Skin epidermis (tissue), 12 donors: ENCODE measurements around the gene TFAP2E.

Source experiments
- H3K27ac ChIP-seq, 21 experiments: fragments of 200-600 bp; sonication (generic) in 11 of 21; one replicate each; pipeline ENCODE4 v1.5.0; 2020; ENCODE audit warnings: mild to moderate bottlenecking in 3 of 21, inconsistent platforms in 2 of 21, moderate library complexity in 2 of 21
- H3K4me3 ChIP-seq, 7 experiments: fragments of 200-600 bp; sonication (generic) in 2 of 7; one replicate each; pipeline ENCODE4 v1.5.0; 2020; ENCODE audit warnings: inconsistent platforms in 2 of 7, mild to moderate bottlenecking in 2 of 7, moderate library complexity in 1 of 7

The TFAP2E gene

DNA sequence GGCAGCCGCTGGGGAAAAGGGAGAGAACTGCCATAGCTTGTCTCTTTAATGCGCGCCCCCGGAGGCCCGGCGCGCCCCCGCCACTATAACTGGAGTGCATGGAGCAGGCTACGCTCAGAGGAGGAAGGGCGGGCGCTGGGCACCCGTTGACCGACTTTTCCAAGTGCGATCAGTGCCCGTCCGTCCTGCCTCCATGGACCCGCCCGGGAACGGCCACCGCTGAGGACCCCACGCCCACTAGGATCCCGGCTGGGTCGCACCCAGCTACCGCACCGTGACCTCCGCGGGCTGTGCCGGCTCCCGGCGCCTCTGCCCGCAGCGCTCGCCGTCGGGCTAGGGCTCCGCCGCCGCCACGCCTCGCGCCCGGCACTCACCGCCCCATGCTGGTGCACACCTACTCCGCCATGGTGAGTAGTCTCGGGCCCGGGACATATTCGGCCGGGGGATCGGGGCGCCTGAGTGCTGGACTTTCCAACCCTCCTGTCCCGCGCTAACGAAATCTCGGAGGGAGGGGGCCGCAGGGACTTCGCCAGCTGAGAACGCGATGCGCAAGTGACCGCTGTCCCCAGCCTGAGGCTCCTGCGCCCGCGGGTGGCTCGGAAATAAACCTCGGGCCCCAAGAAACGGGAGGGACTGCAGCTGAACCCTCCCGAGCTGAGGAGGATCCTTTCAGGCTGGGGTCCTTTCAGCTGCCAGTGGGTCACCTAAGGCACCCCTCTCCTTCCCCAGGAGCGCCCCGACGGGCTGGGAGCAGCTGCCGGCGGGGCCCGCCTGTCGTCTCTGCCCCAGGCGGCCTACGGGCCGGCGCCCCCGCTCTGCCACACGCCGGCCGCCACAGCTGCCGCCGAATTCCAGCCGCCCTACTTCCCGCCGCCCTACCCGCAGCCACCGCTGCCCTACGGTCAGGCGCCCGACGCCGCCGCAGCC, at the start of gene TFAP2E:
TSS of gene TFAP2E (plus strand) at position 117 of the 927 bp plus-strand sequence. CDS start at position 381, 264 bp downstream.
- peak within 1 kb of the TSS in 4 of 21 experiments; percentile 18 to 61 (median 56) for H3K27ac ChIP-seq

DNA sequence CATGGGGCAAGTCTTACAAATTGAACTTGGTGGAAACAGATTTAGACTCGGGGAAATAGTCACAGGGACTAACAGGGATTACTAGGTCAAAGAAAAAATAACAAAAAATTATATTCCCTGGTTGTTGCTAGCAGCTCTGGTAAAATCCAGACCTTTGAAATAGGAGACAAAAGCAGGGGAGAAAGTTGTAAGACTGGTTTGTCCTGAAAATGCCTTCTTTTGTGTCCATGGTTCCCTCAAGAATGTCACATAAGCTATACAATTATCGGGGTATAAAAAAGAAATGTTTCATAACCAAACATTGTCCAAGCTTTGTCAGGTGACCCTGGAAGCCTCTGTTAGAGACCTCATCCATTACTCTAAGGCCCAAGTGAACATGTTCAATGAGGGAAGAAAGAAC, 49.0 kb upstream of the TFAP2E start:
- Histone ChIP-seq H3K4me3 (no peak overlapping the region), H3K27ac (peak overlapping the region in 1 of 21 experiments; percentile 14)

More for the DNA sequence above, at the start of gene TFAP2E:
- H3K4me3 ChIP-seq, result peak within 1 kb of the TSS; percentile 30 to 51 (median 42)

DNA sequence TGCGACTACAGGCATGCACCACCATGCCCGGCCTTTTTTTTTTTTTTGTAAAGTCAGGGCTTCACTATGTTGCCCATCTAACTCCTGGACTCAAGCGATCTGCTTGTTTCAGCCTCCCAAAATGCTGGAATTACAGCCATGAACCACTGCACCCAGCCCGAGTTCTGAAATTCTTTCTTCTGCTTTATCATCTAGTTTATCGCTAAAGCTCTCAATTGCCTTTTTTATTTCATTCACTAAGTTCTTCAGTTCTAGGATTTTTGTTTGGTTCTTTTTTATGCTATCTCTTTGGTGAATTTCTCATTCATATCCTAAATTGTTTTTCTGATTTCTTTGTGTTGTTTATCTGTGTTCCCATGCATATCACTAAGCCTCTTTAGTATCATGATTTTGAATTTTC, 42.9 kb upstream of the TFAP2E start:
- Histone ChIP-seq H3K27ac (no peak overlapping the region), H3K4me3 (no peak overlapping the region)

DNA sequence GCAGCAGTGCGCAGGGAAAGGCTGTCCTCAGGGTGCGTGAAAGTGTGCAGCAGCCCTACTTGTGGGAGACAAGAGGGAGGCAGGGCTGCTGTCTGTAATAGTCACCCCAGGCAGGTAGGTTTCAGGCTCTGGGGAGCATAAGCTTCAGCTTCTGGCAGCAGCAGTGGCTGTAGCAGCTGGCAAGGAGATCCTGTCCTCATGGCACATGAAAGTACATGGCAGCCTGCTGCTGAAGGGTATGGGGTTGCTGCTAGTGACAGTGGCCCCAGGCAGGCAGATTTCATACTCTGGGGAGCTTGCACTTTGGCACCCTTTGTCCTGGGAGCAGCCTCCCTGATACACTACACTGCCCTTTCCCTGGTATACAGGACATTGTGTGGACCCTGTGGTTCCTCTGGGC, 42.2 kb upstream of the TFAP2E start:
- Histone ChIP-seq H3K4me3 (no peak overlapping the region), H3K27ac (no peak overlapping the region)

DNA sequence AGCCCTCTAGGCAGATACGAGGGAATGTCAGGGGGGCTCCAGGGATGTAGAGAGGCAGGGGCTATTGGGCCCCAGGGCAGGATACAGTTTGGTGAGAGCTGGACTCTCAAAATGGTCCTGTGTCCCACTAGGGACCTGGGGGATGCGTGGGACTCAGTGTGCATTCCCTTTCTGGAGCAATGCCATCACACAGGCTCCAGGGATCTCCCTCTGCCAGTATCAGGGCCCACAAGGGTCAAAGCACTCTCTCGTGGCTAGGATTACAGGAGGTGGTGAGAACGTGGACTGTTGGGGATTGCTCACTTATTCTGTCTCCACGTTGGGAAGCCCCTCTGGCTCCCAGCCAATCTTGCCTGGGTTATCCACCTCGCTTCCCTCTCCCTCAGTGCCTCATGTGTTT, 41.7 kb upstream of the TFAP2E start:
- H3K4me3 ChIP-seq, result no peak overlapping the region
- H3K27ac ChIP-seq, result no peak overlapping the region

DNA sequence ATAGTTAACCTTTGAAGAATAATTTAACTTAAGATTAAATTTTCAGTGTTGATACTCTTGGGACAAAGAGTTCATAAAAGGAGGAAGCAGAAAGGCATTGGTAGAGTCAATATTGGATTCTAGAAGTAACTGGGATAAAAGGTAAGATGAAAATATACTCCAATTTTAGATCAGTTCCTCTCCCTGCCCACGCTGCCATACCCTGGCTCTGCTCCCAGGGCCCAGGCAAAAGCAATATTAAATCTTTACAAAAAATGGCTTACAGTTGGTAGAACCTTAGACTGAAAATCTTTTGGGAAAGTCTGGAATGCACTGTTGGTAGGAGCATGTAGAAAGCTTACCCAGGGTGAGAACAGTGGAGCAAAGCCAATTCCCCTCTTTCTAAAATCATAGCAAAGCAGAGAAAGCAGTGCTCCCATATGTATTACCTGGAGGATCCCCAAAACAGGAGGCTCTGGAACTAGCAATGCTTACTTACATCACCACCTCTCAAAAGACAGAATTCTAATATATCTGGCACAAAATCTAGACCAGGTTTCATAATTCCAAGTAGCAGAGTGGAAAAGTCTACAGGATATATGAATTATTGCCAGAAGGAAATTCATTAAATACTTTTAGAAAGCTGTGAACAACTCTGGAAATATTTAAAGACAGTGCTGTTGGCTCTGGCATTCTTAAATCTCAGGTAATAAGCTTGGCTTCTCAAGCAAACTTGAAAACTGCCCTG, 40.5 kb upstream of the TFAP2E start:
- no peak overlapping the region for H3K4me3 ChIP-seq
- no peak overlapping the region for H3K27ac ChIP-seq

DNA sequence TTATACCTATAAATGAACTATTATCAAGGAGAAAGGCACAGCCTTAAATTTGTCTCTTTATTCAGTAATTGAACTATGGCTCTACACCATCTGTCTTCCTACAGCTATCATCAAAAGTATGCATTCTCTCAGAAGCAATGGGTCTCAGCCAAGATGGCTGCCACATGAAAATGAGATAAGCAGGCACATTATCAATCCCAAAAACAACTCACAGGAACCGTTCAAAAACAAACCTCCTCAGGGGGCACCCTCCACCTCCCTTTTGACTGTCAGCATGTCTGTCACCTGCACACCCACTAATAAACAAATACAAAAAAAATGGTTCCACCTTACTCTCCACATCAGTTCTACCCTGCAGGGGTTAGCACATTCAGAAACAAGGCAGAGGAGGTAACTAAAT, 39.5 kb upstream of the TFAP2E start:
- Histone ChIP-seq H3K27ac (no peak overlapping the region), H3K4me3 (no peak overlapping the region)

DNA sequence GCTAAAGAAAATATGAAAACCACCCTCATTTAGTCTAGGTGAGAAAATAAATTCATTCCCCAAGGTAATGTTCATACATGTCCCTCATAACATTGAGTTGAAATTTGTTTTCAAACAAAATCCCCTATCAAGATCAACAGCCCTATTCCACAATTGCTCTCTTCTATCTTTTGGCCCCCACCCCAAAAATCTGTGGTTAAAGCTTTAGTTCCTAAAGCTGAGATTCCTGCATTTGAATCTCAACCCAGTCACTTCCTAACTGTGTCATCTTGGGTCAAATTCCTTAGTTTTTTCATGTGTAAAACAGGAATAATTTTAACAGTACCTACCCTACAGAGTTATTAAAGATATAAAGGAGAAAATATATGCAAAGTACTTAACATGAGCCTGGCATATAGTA, 37.9 kb upstream of the TFAP2E start:
- H3K4me3 ChIP-seq, result no peak overlapping the region
- H3K27ac ChIP-seq, result no peak overlapping the region

DNA sequence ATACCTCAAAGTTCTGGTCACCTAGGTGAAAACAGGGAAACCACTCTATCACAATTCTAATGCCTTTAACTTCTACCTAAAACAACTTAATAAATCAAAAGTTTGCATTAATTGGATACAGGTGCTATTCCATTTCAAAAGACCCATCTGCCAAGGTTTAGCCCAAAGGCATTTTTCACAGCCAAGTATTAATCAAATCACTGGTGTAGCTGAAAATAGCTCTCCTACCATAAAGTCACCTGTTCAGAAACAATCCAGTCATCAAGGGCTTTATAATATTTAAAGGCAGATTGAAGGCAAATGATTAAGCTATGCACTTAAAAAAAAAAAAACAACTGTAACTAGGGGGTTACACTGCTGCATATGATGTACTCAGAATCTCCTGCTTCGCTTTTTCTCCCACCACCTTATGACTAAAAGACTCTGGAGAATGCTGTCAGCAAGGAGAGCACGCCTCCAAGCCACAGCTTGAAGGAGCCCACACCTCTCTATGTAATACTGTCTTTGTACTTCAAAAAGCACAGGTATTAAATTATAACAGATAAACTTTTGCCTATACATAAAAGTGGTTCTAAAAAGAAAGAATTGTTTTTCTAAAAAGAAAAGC, 36.5 kb upstream of the TFAP2E start:
- Histone ChIP-seq H3K27ac (no peak overlapping the region), H3K4me3 (no peak overlapping the region)

DNA sequence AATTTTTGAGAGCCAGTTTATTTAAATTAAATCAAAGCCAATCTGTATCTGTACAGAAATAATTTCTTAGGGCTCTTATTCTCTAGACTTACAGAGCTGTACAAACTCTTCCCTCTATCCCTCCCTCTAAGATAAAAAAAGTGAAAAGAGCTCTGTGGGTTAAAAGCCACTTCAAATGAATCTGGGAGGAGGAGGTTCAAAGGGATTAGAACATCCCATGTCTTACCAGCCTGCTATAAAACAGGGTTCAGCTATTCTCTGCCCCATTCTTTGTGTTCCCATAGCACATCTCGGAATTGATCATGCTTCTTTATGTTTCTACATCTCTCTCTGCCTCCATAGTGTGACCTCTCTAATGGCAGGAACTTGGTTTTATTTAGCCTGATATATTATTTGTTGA, 35.3 kb upstream of the TFAP2E start:
- H3K4me3 ChIP-seq, result no peak overlapping the region
- H3K27ac ChIP-seq, result peak overlapping the region in 4 of 21 experiments; percentile 1 to 53 (median 26)

DNA sequence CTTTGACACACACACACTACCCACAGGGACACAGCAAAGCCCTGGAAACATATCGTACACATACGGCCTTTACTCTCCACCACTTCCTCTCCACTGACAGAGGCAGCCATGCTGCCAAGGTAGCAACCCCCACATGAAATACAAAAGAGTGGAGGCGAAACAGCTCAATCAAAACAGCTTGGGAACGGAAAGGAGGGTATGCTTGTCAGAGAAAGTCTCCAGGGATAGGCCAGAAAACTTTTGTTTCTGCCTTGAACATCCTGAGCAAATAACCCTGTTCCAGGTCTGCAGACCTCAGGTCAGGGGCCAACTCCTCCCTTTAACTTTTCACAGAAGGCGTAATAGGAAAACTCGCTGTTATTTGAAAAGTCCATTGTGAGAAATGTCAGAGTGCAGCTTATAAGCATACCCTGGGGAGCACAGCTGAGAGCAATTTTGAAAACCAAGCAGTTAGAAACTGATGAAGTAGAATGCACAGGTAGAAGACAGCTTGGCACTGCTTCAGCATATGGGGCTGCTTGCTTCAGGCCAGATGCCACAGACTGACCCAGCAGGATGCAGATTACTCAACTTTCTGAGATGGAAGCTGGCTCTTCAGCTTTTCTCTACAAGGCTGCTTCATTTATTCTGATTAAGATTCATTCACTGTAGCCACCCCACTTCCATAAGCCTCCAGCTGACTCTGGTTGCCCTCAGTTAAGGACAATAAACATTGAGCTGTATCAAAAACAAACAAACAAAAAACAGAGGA, 33.9 kb upstream of the TFAP2E start:
- Histone ChIP-seq H3K27ac (peak overlapping the region in 17 of 21 experiments; percentile 10 to 78 (median 53)), H3K4me3 (no peak overlapping the region)

DNA sequence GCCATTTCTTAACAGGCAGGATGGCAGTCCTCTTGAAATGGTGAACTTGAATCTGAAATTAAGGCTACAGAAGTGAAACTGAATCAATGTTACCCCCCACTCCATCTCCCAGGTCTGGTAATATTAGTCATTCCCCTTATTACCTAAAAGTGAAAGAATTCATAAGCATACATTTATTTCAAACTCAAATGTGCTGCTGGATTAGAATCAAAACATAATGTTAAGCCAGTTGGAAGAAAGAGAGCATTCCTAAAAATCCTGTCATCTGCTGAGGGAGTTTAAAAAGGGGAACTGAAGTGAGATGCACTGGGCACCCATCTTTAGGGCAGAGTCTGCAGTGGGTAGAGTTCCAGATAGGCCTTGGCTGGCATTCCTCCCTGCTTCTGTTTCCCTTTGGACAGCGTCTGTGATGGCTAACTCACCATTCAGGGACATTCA, 33.3 kb upstream of the TFAP2E start:
- Histone ChIP-seq H3K27ac (peak overlapping the region in 13 of 21 experiments; percentile 10 to 78 (median 53)), H3K4me3 (no peak overlapping the region)

DNA sequence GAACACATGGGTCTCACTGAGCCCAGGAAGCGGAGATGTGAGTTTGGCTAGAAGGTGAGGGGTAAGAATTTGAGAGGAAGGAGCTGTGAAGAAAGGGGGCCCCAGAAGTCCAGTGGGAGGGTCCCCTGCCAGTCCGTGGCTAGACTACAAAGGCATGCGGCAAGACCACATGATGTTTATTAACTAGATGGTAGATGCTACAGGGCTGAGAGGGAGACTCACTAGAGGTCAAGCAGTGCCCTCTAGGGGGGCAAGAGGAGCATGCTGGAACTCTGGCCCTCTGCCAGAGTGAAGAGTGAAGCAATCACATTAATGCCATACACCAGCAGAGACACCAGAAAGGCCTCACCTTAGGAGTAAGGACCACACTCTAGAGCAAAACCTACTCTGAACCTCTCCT, 28.1 kb upstream of the TFAP2E start:
- Histone ChIP-seq H3K27ac (peak overlapping the region in 1 of 21 experiments; percentile 18), H3K4me3 (no peak overlapping the region)

DNA sequence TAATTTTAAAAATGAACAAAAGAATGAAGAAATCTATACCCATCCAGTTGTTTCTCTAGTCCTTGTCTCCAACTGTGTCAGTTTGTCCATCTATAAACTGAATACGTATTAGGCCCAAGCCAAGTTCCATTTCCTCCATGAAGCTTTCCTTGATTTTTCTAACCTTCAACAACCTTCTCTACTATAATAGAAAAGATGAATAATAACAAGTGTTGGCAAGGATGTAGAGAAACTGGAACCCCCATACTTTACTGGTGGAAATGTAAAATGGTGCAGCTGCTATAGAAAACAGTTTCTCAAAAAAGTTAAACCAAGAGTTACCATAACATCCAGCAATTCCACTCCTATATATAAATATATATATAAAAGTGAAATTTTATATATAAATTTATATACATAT, 26.5 kb upstream of the TFAP2E start:
- Histone ChIP-seq H3K27ac (no peak overlapping the region), H3K4me3 (no peak overlapping the region)

DNA sequence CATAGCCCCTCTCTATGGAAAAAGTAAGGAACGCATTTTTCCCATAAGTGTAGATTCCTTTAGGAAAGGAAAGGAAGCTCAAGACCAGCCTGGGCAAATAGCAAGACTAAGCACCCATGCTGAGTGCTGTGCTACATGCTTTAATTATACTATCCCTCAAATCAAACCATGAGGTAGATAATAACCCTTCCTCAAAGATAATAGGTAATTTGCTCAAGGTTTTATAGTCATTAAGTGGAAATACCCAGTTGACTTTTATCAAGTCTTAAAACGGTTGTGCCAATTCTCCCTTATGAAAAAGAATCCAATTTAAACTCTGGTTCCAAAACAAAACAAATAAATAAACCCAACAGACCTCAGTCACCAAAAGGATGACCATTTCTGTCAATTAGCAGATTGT, 19.3 kb upstream of the TFAP2E start:
- Histone ChIP-seq H3K27ac (peak overlapping the region in 1 of 21 experiments; percentile 39), H3K4me3 (no peak overlapping the region)

DNA sequence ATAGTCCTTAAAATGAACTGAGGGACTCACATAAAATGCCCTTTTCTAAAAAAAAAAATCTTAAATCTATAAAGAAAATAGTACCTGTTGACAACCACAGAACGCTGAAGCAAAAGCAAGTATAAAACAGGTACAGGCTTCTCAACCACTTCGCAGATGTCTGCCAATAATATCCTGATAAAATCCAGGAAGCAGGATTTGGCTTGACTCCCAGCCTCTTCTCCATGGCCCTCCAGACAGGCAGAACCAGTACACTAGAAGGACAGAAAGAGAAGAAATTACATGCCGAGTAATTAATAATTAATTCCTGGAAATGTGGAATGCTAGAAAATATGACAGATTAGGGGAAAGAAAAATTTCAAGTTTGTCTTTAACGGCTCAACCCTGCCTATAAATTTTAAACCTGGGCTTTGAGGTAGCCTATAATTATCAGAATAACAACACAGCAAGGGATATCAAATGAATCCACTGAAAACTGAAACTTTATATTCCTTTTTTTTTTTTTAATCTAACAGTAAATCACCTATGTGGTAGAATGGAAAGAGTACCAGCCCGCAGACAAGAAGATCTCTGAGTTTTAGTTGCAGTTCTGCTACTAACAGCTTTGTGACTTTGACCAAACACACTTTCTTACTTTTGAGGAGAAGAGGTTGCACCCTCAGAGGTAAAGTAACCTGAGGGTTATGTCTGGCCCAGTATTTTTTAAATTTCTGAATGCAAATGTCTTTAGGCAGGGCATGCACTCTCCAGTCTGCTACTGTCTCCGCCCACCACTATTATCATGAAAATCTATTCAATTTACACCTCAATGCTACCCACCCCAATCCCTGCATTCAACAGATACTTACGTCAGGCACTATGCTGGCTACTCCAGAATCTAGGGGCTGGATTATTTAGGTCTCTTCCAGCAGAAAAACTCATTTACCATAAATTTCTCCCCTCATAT, 18.6 kb upstream of the TFAP2E start:
- Histone ChIP-seq H3K27ac (peak overlapping the region in 10 of 21 experiments; percentile 1 to 98 (median 21)), H3K4me3 (no peak overlapping the region)

DNA sequence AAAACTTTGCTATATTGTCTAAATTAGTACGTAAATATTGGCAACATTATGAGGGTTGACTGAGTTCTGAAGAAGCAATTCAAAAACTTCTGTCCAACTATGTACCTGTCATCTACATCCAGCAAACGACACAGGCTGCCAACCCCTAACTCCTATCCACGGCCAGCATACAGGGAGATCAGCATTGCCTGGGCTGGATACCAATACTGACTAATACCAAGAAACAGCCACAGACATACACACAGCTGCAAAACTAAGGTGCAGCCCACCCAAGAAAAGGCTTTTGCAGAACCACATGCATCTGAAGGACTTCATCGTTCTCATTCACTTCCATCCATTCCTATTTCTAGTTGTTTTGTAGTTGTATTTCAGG, 17.9 kb upstream of the TFAP2E start:
- Histone ChIP-seq H3K4me3 (no peak overlapping the region), H3K27ac (peak overlapping the region in 9 of 21 experiments; percentile 1 to 98 (median 21))
